HL-60 (cell line): ENCODE results near the gene CELF5.

Experiments
- CTCF ChIP-seq: IDR thresholded peaks from one replicate; pipeline ENCODE4 v1.5.1; 2011; ENCODE audit warnings: low read length, control low read depth, inconsistent platforms; ENCODE audit not compliant: insufficient read depth
- TF ChIP-seq, protein P1 (sequence below): IDR thresholded peaks from 2 replicates; pipeline ENCODE4 v1.6.1; 2012; ENCODE audit warnings: low read depth; ENCODE audit not compliant: insufficient replicate concordance

DNA sequence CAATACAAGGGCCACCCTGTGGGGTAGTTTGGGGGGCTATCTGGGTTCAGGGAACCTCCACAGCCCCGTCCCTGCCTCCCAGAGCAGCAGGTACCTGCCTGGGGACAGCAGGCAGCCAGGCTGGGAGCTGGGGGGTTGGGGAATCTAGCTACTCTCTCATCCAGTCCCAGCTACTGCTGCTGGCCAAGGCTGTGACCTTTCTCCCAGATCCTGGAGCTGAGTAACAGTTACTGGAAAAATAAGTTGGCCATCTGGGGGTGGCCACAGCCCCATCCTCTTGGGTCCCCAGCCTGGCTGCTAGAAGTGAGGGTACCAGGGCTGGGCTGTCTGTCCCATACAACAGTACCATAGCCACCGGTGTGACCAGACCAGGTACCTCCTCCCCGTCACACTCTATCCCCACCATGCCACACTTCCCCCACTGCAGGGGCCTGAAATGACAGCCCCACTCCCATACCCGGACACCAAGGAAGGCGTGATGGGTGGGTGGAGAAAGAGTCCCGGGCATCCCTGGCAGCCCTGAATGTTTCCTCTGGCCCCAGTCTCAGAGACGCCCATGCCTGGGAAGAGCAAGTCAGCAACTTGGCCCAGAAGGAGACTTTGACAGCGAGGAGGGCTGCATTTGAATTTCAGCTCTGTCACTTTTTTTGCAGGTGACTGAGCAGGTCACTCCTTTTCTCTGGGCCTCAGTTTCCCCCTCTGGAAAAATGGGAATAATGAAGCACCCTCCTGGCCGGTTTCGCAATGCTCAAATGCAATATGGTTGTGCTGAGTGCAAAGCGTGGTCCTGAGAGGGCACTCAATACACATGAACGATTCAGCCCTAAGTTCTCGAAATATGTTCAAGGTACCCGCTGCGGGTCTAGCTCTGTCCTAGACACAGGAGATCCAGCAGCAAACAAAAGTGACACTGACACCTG lies 111.2 kb downstream of the CELF5 start:
- TF ChIP-seq CTCF = no peak
- TF ChIP-seq, protein P1, sequence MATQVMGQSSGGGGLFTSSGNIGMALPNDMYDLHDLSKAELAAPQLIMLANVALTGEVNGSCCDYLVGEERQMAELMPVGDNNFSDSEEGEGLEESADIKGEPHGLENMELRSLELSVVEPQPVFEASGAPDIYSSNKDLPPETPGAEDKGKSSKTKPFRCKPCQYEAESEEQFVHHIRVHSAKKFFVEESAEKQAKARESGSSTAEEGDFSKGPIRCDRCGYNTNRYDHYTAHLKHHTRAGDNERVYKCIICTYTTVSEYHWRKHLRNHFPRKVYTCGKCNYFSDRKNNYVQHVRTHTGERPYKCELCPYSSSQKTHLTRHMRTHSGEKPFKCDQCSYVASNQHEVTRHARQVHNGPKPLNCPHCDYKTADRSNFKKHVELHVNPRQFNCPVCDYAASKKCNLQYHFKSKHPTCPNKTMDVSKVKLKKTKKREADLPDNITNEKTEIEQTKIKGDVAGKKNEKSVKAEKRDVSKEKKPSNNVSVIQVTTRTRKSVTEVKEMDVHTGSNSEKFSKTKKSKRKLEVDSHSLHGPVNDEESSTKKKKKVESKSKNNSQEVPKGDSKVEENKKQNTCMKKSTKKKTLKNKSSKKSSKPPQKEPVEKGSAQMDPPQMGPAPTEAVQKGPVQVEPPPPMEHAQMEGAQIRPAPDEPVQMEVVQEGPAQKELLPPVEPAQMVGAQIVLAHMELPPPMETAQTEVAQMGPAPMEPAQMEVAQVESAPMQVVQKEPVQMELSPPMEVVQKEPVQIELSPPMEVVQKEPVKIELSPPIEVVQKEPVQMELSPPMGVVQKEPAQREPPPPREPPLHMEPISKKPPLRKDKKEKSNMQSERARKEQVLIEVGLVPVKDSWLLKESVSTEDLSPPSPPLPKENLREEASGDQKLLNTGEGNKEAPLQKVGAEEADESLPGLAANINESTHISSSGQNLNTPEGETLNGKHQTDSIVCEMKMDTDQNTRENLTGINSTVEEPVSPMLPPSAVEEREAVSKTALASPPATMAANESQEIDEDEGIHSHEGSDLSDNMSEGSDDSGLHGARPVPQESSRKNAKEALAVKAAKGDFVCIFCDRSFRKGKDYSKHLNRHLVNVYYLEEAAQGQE = no peak
